CD4-positive, alpha-beta T cell (primary cell): ENCODE measurements around the gene NMNAT1. TPM values are rescaled to one million over a fixed set of nuclear protein-coding genes. Genes with fewer than 3 reads are reported as not detected.

Experiments
- ATAC-seq: fragments of 200-7000 bp; cut with Tn5 transposase; one replicate; pipeline ENCODE4 v1.10.0; 2022; ENCODE audit warnings: mild to moderate bottlenecking; ENCODE audit not compliant: poor library complexity
- CTCF ChIA-PET: fragments of 350-600 bp; sonication (Branson Sonifier 250); formaldehyde crosslinking; loops from one replicate; lab custom pipeline; 2021; ENCODE audit warnings: antibody characterized with exemption, inconsistent platforms; lab: Charles Lee
- POLR2A ChIA-PET: fragments of 350-600 bp; sonication (Branson Sonifier 250); formaldehyde crosslinking; loops from one replicate; lab custom pipeline; 2021; ENCODE audit warnings: antibody characterized with exemption, inconsistent platforms; lab: Charles Lee
- DNase-seq, 14 experiments: peaks; one replicate each; pipeline ENCODE4 v3.0.0-alpha.2; 2013 to 2020; ENCODE audit warnings: mixed read lengths in 2 of 14
- H3K27ac ChIP-seq, 2 donors: one replicate each; pipeline versions ENCODE4 v1.5.1 to v1.7.0; 2013; ENCODE audit warnings: low read length in 2 of 2, low read depth in 1 of 2, mild to moderate bottlenecking in 1 of 2
- H3K27me3 ChIP-seq, 2 experiments: 1 replicate in 1 of 2; 2 replicates in 1 of 2; pipeline versions ENCODE4 v1.6.1 to v1.7.0; 2013; ENCODE audit warnings: low read length in 2 of 2, control low read depth in 1 of 2, mild to moderate bottlenecking in 1 of 2, moderate library complexity in 1 of 2; ENCODE audit not compliant: insufficient read depth in 2 of 2, control insufficient read depth in 1 of 2
- H3K36me3 ChIP-seq: one replicate; pipeline ENCODE4 v1.6.1; 2013; ENCODE audit warnings: low read length, control low read depth; ENCODE audit not compliant: insufficient read depth
- H3K4me1 ChIP-seq: one replicate; pipeline ENCODE4 v1.6.1; 2013; ENCODE audit warnings: low read length, control low read depth; ENCODE audit not compliant: insufficient read depth
- H3K4me3 ChIP-seq: one replicate; pipeline ENCODE4 v1.5.1; 2013; ENCODE audit warnings: mild to moderate bottlenecking, low read length, moderate library complexity
- H3K9me3 ChIP-seq, 2 experiments: 1 replicate in 1 of 2; 2 replicates in 1 of 2; pipeline versions ENCODE4 v1.6.1 to v1.7.0; 2013; ENCODE audit warnings: low read length in 2 of 2, mild to moderate bottlenecking in 2 of 2, control low read depth in 1 of 2, moderate library complexity in 1 of 2; ENCODE audit not compliant: control insufficient read depth in 1 of 2, insufficient read depth in 1 of 2
- H3K27ac Mint-ChIP-seq: one replicate; pipeline ENCODE4 v1.8.0; 2020; ENCODE audit warnings: mixed read lengths
- H3K27me3 Mint-ChIP-seq: one replicate; pipeline ENCODE4 v1.8.0; 2021; ENCODE audit warnings: mixed read lengths
- H3K36me3 Mint-ChIP-seq: one replicate; pipeline ENCODE4 v1.8.0; 2021; ENCODE audit warnings: low read depth, mixed read lengths
- H3K4me1 Mint-ChIP-seq: one replicate; pipeline ENCODE4 v1.8.0; 2021; ENCODE audit warnings: low read depth, mixed read lengths
- H3K4me3 Mint-ChIP-seq: one replicate; pipeline ENCODE4 v1.8.0; 2020; ENCODE audit warnings: mild to moderate bottlenecking, mixed read lengths
- H3K9me3 Mint-ChIP-seq: one replicate; pipeline ENCODE4 v1.8.0; 2020; ENCODE audit warnings: mixed read lengths
- CTCF ChIP-seq: fragments of 200-600 bp; IDR thresholded peaks from one replicate; pipeline ENCODE4 v1.8.0; 2022; ENCODE audit warnings: antibody characterized with exemption, mild to moderate bottlenecking
- intact Hi-C, 2 experiments: fragments of 100-400 bp; cut with DNase I in 1 of 2; cut with micrococcal nuclease in 1 of 2; formaldehyde crosslinking; loops; one replicate each; pipeline versions ENCODE4 v1.15.1 to v1.9.0; 2023 to 2025; cut with DNase I, micrococcal nuclease
- total RNA-seq, 174 experiments: library from RNA in 2 of 174; stranded (reverse) in 2 of 174; gene quantifications; one replicate each; pipeline ENCODE4 v1.2.3 and lab custom pipeline; 2021 to 2026

The NMNAT1 gene
- total RNA-seq, 2 experiments from 2014 or later = 0.66 to 1.0 TPM

- DNase-seq (no peak), ATAC-seq (no peak)
- H3K36me3 ChIP-seq = no peaks in the 10 kb centered on the region
- H3K27me3 ChIP-seq = no peaks in the 10 kb centered on the region
- H3K27ac ChIP-seq = no peak overlapping the region
- H3K4me1 ChIP-seq = no peaks in the 10 kb centered on the region
- no peak overlapping the region for H3K27ac Mint-ChIP-seq
- no peaks in the 10 kb centered on the region for H3K36me3 Mint-ChIP-seq
- no peak overlapping the region for H3K4me3 Mint-ChIP-seq
- no peaks in the 10 kb centered on the region for H3K27me3 Mint-ChIP-seq
- ChIA-PET POLR2A (no interaction called here), CTCF (no interaction called here)
- no peaks in the 10 kb centered on the region for H3K4me1 Mint-ChIP-seq
- TF ChIP-seq CTCF = no peak
- no peaks in the 10 kb centered on the region for H3K9me3 Mint-ChIP-seq
- no peak overlapping the region for H3K4me3 ChIP-seq
- intact Hi-C loops = no loop called here
- H3K9me3 ChIP-seq = no peaks in the 10 kb centered on the region
These were observed 17.7 kb downstream of the NMNAT1 start for GRCh38 chr1:9960706-9961562.

GRCh38 chr1:9984253-9984652, 41.0 kb downstream of the NMNAT1 start:
- CTCF ChIA-PET = no interaction called here
- Mint-ChIP-seq H3K4me3 (no peak overlapping the region), H3K27me3 (no peaks in the 10 kb centered on the region)

GRCh38 chr1:9985001-9985400, 41.7 kb downstream of the NMNAT1 start:
- no peaks in the 10 kb centered on the region for H3K9me3 ChIP-seq
- H3K27ac Mint-ChIP-seq = no peak overlapping the region
- intact Hi-C loops = no loop called here
- H3K9me3 Mint-ChIP-seq = no peaks in the 10 kb centered on the region
- no peaks in the 10 kb centered on the region for H3K4me1 ChIP-seq
- no peaks in the 10 kb centered on the region for H3K4me1 Mint-ChIP-seq
- ChIA-PET CTCF (no interaction called here), POLR2A (no interaction called here)
- no peak for TF ChIP-seq CTCF
- H3K27me3 ChIP-seq = no peaks in the 10 kb centered on the region
- no peak overlapping the region for H3K4me3 Mint-ChIP-seq
- no peaks in the 10 kb centered on the region for H3K27me3 Mint-ChIP-seq
- H3K27ac ChIP-seq = no peak overlapping the region
- no peak overlapping the region for H3K4me3 ChIP-seq
- no peak for ATAC-seq
- peaks cover 8% of the 10 kb centered on the region for H3K36me3 ChIP-seq
- DNase-seq = no peak
- peaks cover 20% of the 10 kb centered on the region for H3K36me3 Mint-ChIP-seq

More at GRCh38 chr1:9984253-9984652, 41.0 kb downstream of the NMNAT1 start:
- no peaks in the 10 kb centered on the region for H3K9me3 Mint-ChIP-seq
- H3K36me3 Mint-ChIP-seq = peaks cover 21% of the 10 kb centered on the region
- no peaks in the 10 kb centered on the region for H3K4me1 Mint-ChIP-seq
- DNase-seq (no peak), ATAC-seq (no peak)
- H3K4me3 ChIP-seq = no peak overlapping the region
- H3K27ac ChIP-seq = no peak overlapping the region
- no peak overlapping the region for H3K27ac Mint-ChIP-seq
- intact Hi-C loops = no loop called here
- POLR2A ChIA-PET = no interaction called here
- no peak for TF ChIP-seq CTCF
- H3K9me3 ChIP-seq = no peaks in the 10 kb centered on the region
- H3K36me3 ChIP-seq = peaks cover 9% of the 10 kb centered on the region
- H3K4me1 ChIP-seq = no peaks in the 10 kb centered on the region
- no peaks in the 10 kb centered on the region for H3K27me3 ChIP-seq
